ENCODE results near the gene FLRT1. TPM values are rescaled to one million over a fixed set of nuclear protein-coding genes. Genes with fewer than 3 reads are reported as not detected.

Gene FLRT1
- total RNA-seq, 1 donor from 2014 or later, result 3.7 TPM

DNA sequence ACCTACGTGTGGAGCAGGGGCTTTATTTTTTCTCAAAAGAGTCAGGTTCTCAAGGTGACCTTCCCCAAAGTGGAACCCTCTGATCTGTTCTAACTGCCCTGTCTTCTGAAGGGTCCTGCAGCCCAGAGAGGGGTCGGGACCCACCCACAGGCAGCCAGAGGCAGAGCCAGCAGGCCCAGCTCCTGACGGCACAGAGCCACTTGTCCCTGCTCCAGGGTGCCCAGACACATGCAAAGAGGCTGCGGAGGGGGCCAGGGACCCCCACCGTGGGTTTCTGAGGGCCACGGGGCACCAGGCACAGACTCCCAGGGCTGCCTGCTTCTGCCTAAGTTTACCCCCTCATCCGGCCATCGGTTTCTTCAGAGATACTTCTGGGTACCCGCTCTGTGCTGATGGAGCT, 37.1 kb downstream of the FLRT1 start:
- Mint-ChIP-seq H3K4me3 (ENCODE audit: unreplicated experiment) (no peak overlapping the region), H3K36me3 (ENCODE audit: unreplicated experiment) (no peaks in the 10 kb centered on the region), H3K27ac (ENCODE audit: unreplicated experiment) (no peak overlapping the region), H3K9me3 (ENCODE audit: unreplicated experiment) (no peaks in the 10 kb centered on the region), H3K4me1 (ENCODE audit: low read depth, unreplicated experiment) (peaks cover 6% of the 10 kb centered on the region), H3K27me3 (ENCODE audit: unreplicated experiment) (peaks cover 3% of the 10 kb centered on the region)
- DNase-seq, result no peak
- no peak for TF ChIP-seq CTCF (IDR thresholded peaks at IDR 0.05; ENCODE audit: partially characterized antibody, unreplicated experiment)

DNA sequence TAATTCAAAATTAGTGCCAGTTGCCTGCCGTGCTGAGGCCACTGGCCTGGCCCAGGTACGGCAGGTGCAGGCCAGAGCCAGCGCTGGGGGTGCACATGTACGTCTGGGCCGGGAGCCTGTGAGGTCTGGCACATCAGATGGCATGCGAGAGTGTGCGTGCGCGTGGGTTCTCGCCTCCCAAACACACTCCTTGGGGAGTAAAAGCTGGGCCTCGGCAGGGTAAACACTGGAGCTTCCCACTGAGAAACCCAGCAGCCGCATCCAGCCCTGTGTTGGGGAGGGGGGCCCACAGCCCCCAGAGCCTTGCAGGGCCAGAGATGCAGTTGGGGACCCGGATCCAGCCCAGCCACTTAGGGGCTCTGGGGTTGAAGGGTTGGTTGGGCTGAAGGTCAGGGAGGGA, 37.8 kb downstream of the FLRT1 start:
- no peak for TF ChIP-seq CTCF (IDR thresholded peaks at IDR 0.05; ENCODE audit: partially characterized antibody, unreplicated experiment)
- H3K27me3 Mint-ChIP-seq (ENCODE audit: unreplicated experiment), result peaks cover 4% of the 10 kb centered on the region
- H3K36me3 Mint-ChIP-seq (ENCODE audit: unreplicated experiment), result no peaks in the 10 kb centered on the region
- DNase-seq, result no peak
- peaks cover 4% of the 10 kb centered on the region for H3K4me1 Mint-ChIP-seq (ENCODE audit: low read depth, unreplicated experiment)
- H3K9me3 Mint-ChIP-seq (ENCODE audit: unreplicated experiment), result no peaks in the 10 kb centered on the region
- no peak overlapping the region for H3K27ac Mint-ChIP-seq (ENCODE audit: unreplicated experiment)
- H3K4me3 Mint-ChIP-seq (ENCODE audit: unreplicated experiment), result no peak overlapping the region

DNA sequence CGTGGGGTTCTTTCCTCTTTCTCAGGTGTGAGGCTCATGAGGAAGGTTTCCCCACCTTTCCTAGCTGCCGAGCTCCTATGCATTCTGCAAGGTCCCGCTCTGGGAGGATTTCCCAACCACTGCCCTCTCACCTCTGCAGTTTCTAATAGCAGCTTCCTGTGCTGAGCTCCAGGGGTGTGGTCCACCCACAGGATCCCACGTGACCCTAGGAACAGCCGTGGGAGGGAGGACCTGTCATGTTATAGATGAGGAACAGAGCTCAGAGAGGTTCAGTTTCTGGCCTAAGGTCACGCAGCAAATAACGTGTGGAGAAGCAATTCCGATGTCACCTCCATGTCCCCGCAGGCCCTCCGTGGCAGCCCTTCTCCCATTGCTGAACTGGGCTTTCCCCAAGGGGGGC, 38.5 kb downstream of the FLRT1 start:
- Mint-ChIP-seq H3K27me3 (ENCODE audit: unreplicated experiment) (peaks cover 7% of the 10 kb centered on the region), H3K4me3 (ENCODE audit: unreplicated experiment) (no peak overlapping the region), H3K36me3 (ENCODE audit: unreplicated experiment) (no peaks in the 10 kb centered on the region), H3K4me1 (ENCODE audit: low read depth, unreplicated experiment) (peaks cover 8% of the 10 kb centered on the region), H3K27ac (ENCODE audit: unreplicated experiment) (no peak overlapping the region), H3K9me3 (ENCODE audit: unreplicated experiment) (no peaks in the 10 kb centered on the region)
- no peak for TF ChIP-seq CTCF (IDR thresholded peaks at IDR 0.05; ENCODE audit: partially characterized antibody, unreplicated experiment)
- no peak for DNase-seq

GRCh38 chr11:64076758-64077157, 41.0 kb downstream of the FLRT1 start:
- Mint-ChIP-seq H3K27ac (ENCODE audit: unreplicated experiment) (no peak overlapping the region), H3K4me3 (ENCODE audit: unreplicated experiment) (no peak overlapping the region), H3K36me3 (ENCODE audit: unreplicated experiment) (no peaks in the 10 kb centered on the region), H3K9me3 (ENCODE audit: unreplicated experiment) (no peaks in the 10 kb centered on the region), H3K4me1 (ENCODE audit: low read depth, unreplicated experiment) (peaks cover 4% of the 10 kb centered on the region), H3K27me3 (ENCODE audit: unreplicated experiment) (peaks cover 9% of the 10 kb centered on the region)
- no peak for TF ChIP-seq CTCF (IDR thresholded peaks at IDR 0.05; ENCODE audit: partially characterized antibody, unreplicated experiment)
- DNase-seq, result no peak

DNA sequence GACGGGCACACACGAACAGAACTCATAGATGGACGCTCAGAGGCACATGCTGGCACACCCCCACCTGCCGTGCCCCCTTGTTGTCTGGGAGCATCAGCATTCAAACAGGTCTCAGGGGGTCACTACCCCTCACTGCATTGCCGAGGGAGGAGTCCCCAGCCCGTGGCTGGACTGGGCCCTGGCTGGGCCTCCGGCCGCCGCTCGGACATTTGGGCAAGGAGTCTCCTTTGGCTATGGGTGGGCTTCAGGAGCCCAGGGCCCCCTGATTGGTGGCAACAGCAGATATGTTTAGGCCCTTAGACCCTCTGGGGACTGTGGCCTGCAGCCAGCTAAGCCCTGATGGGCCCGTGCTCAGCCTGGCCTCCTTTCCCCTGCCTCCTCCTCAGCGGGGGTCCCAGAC, 41.9 kb downstream of the FLRT1 start:
- Mint-ChIP-seq H3K9me3 (ENCODE audit: unreplicated experiment) (no peaks in the 10 kb centered on the region), H3K27me3 (ENCODE audit: unreplicated experiment) (peaks cover 9% of the 10 kb centered on the region), H3K36me3 (ENCODE audit: unreplicated experiment) (no peaks in the 10 kb centered on the region), H3K4me1 (ENCODE audit: low read depth, unreplicated experiment) (peaks cover 4% of the 10 kb centered on the region), H3K4me3 (ENCODE audit: unreplicated experiment) (no peak overlapping the region), H3K27ac (ENCODE audit: unreplicated experiment) (no peak overlapping the region)
- no peak for DNase-seq
- TF ChIP-seq CTCF (IDR thresholded peaks at IDR 0.05; ENCODE audit: partially characterized antibody, unreplicated experiment), result no peak

Data from glutamatergic neuron (in vitro differentiated cells).